K562 (cell line): ENCODE measurements around the gene TPO. TPM values are rescaled to one million over a fixed set of nuclear protein-coding genes. Genes with fewer than 3 reads are reported as not detected.

ENCODE experiments used
- ATAC-seq: fragments of 200-7000 bp; cut with Tn5 transposase; 3 replicates; pipeline ENCODE4 v1.9.1; 2020; ENCODE audit warnings: moderate library complexity
- BruUV-seq: library from RNA; stranded (reverse); fragments of 400-500 nt; replicated peaks from 2 replicates; lab custom pipeline; 2021; lab: Mats Ljungman, UMichigan
- CTCF ChIA-PET: fragments of 300-600 bp; formaldehyde crosslinking; extraction: SDS; loops from one replicate; lab custom pipeline; 2021; ENCODE audit warnings: low intra/inter-chr PET ratio; lab: Yijun Ruan, JAX
- POLR2A ChIA-PET: fragments of 300-600, 350-650 bp; sonication (Branson Sonifier 250); formaldehyde crosslinking; extraction: SDS; loops from one replicate; lab custom pipeline; 2021; ENCODE audit warnings: antibody characterized with exemption, inconsistent platforms; lab: Yijun Ruan, JAX
- DNase-seq, 4 experiments: peaks; one replicate each; pipeline versions ENCODE4 v3.0.0 to v3.0.0-alpha.2; 2011 to 2018; ENCODE audit warnings: low spot score in 3 of 4, mixed read lengths in 3 of 4; ENCODE audit errors: extremely low read depth in 1 of 4
- FAIRE-seq: peaks from 2 replicates; lab custom pipeline; 2011; peaks lifted over from hg19 to GRCh38; lab: Jason Lieb, UNC
- H2AFZ ChIP-seq: 2 replicates; pipeline ENCODE4 v1.6.0; 2011; ENCODE audit warnings: low read depth, low read length, control low read depth, inconsistent platforms
- H3K27ac ChIP-seq: fragments of 200-600 bp; 3 replicates; pipeline ENCODE4 v1.8.0; 2011; ENCODE audit warnings: low read depth, mild to moderate bottlenecking, control low read depth, inconsistent platforms, low read length, moderate library complexity, mixed read lengths; ENCODE audit errors: extremely low read depth
- H3K27me3 ChIP-seq, 2 experiments: fragments of 300-600 bp in 1 of 2; 2 replicates in 1 of 2; 3 replicates in 1 of 2; pipeline versions ENCODE4 v1.6.0 to v1.8.0; 2011; ENCODE audit warnings: inconsistent platforms in 2 of 2, low read length in 2 of 2, mild to moderate bottlenecking in 1 of 2, mixed read lengths in 1 of 2, moderate library complexity in 1 of 2; ENCODE audit not compliant: control insufficient read depth in 2 of 2, insufficient read depth in 2 of 2
- H3K36me3 ChIP-seq: fragments of 300-600 bp; 3 replicates; pipeline ENCODE4 v1.8.0; 2011; ENCODE audit warnings: mild to moderate bottlenecking, low read length, inconsistent platforms; ENCODE audit not compliant: control insufficient read depth, insufficient read depth
- H3K4me1 ChIP-seq, 2 experiments: fragments of 200-600 bp in 1 of 2; replicated peaks in 1 of 2; 2 replicates in 1 of 2; 3 replicates in 1 of 2; pipeline versions ENCODE4 v1.5.1 to v1.8.0; 2011; ENCODE audit warnings: inconsistent platforms in 2 of 2, low read length in 2 of 2, mild to moderate bottlenecking in 1 of 2, mixed read lengths in 1 of 2, moderate library complexity in 1 of 2; ENCODE audit not compliant: control insufficient read depth in 2 of 2, insufficient read depth in 2 of 2
- H3K4me2 ChIP-seq: 2 replicates; pipeline ENCODE4 v1.6.1; 2011; ENCODE audit warnings: low read length, control low read depth, inconsistent platforms, mixed read lengths; ENCODE audit not compliant: insufficient read depth
- H3K4me3 ChIP-seq: fragments of 200-600 bp; sonication (generic), shearing (Covaris generic); 2 replicates; pipeline ENCODE4 v1.5.1; 2016; ENCODE audit warnings: control low read depth, inconsistent platforms
- H3K79me2 ChIP-seq: fragments of 200-600 bp; 3 replicates; pipeline ENCODE4 v1.8.0; 2011; ENCODE audit warnings: low read length, inconsistent platforms; ENCODE audit not compliant: control insufficient read depth, insufficient read depth
- H3K9ac ChIP-seq, 2 experiments: 2 replicates each; pipeline versions ENCODE4 v1.6.0 to v1.6.1; 2011; ENCODE audit warnings: low read depth in 2 of 2, low read length in 2 of 2, control low read depth in 1 of 2, inconsistent platforms in 1 of 2, mild to moderate bottlenecking in 1 of 2, mixed read lengths in 1 of 2; ENCODE audit not compliant: insufficient read depth in 1 of 2
- H3K9me1 ChIP-seq: one replicate; pipeline ENCODE4 v1.6.0; 2011; ENCODE audit warnings: inconsistent platforms, mild to moderate bottlenecking, low read length, moderate library complexity; ENCODE audit not compliant: control insufficient read depth, insufficient read depth
- H3K9me3 ChIP-seq: replicated peaks from 2 replicates; pipeline ENCODE4 v1.5.1; 2011; ENCODE audit warnings: low read depth, low read length, inconsistent platforms; ENCODE audit not compliant: control insufficient read depth, insufficient read depth
- H4K20me1 ChIP-seq: replicated peaks from 2 replicates; pipeline ENCODE4 v1.6.1; 2011; ENCODE audit warnings: low read length, inconsistent platforms, mixed read lengths; ENCODE audit not compliant: control insufficient read depth, insufficient read depth
- GATA2 ChIP-seq: sonication (generic); formaldehyde crosslinking; IDR thresholded peaks from 2 replicates; pipeline ENCODE4 v1.4.0; 2020; ENCODE audit warnings: mild to moderate bottlenecking, missing genetic modification reagents
- NONO ChIP-seq, 2 experiments: fragments of 200-400 bp in 1 of 2; fragments of 450-650 bp in 1 of 2; formaldehyde crosslinking in 1 of 2; IDR thresholded peaks; 2 replicates each; pipeline ENCODE4 v1.6.1; 2017; ENCODE audit warnings: low read depth in 2 of 2, mild to moderate bottlenecking in 2 of 2, moderate library complexity in 2 of 2, low read length in 1 of 2
- PPARD ChIP-seq: fragments of 250-450 bp; sonication (Bioruptor Pico); IDR thresholded peaks from 2 replicates; pipeline ENCODE4 v1.8.0; 2022; ENCODE audit warnings: inconsistent platforms, mild to moderate bottlenecking, moderate library complexity
- RBM17 ChIP-seq: fragments of 200-400 bp; formaldehyde crosslinking; IDR thresholded peaks from 2 replicates; pipeline ENCODE4 v1.6.1; 2017; ENCODE audit warnings: low read depth, mild to moderate bottlenecking, low read length, borderline replicate concordance
- SMAD1 ChIP-seq: fragments of 150-350 bp; IDR thresholded peaks from 2 replicates; pipeline ENCODE4 v1.6.1; 2014; ENCODE audit warnings: low read length, low read depth; ENCODE audit not compliant: partially characterized antibody
- SRF ChIP-seq, 2 experiments: fragments of 250-450, 450-650 bp in 1 of 2; sonication (Bioruptor Pico) in 1 of 2; sonication (generic) in 1 of 2; formaldehyde crosslinking; IDR thresholded peaks; 2 replicates each; pipeline versions ENCODE4 v1.5.0 to v1.5.1; 2020 to 2022; ENCODE audit warnings: mild to moderate bottlenecking in 1 of 2, missing genetic modification reagents in 1 of 2
- ZFX ChIP-seq: sonication (generic); formaldehyde crosslinking; IDR thresholded peaks from 2 replicates; pipeline ENCODE4 v1.8.0; 2022; ENCODE audit warnings: mild to moderate bottlenecking, missing genetic modification reagents, moderate library complexity
- WGBS: fragments of 100-300 bp; shearing (Covaris generic); methylation state at CpG from one replicate; pipeline ENCODE4 v1.1.6; 2016; ENCODE audit warnings: low coverage, mixed read lengths; ENCODE audit not compliant: insufficient coverage; ENCODE audit errors: missing lambda C conversion rate; 5-methylcytosine and 5-hydroxymethylcytosine counted together
- in situ Hi-C: fragments of 300-500 bp; cut with MboI; formaldehyde crosslinking; loops from 4 replicates; pipeline ENCODE4 v1.15.0; 2018; ENCODE audit warnings: inconsistent platforms, mixed read lengths
- intact Hi-C: fragments of 100-400 bp; cut with micrococcal nuclease; formaldehyde crosslinking; loops from 2 replicates; pipeline ENCODE4 v1.14.2; 2022
- polyA plus RNA-seq, 8 experiments: library from polyadenylated mRNA; depleted of rRNA in 4 of 8; stranded (reverse) in 5 of 8; unstranded in 3 of 8; fragments of >200 nt; fragmentation: Nextera tagmentation in 2 of 8; fragmentation: Illumina TruSeq in 1 of 8; extraction: Ambion mirVana in 2 of 8; extraction: Trizol in 1 of 8; gene quantifications; 2 replicates each; pipeline versions ENCODE4 v1.2.1 to v1.2.3, GENCODE V29; 2011 to 2014; ENCODE audit warnings: inconsistent platforms in 1 of 8, missing spikeins in 1 of 8
- total RNA-seq, 7 experiments: library from RNA; depleted of rRNA in 6 of 7; stranded (reverse); fragments of >200 nt in 6 of 7; fragmentation: Illumina TruSeq in 2 of 7; extraction: Trizol in 2 of 7; gene quantifications; 2 replicates each; pipeline versions ENCODE4 v1.2.1 to v1.2.3, GENCODE V29; 2011 to 2021; ENCODE audit warnings: low replicate concordance in 1 of 7
- TF ChIP-seq, protein P1 (sequence below): sonication (generic); formaldehyde crosslinking; IDR thresholded peaks from 2 replicates; pipeline ENCODE4 v1.8.0; 2022; ENCODE audit warnings: mild to moderate bottlenecking, low read depth, missing genetic modification reagents

Gene TPO
- total and polyA plus RNA-seq, 9 of the 15 experiments (the other 6 are each of a cell fraction or from before 2014, with no cell fraction given): not detected

DNA sequence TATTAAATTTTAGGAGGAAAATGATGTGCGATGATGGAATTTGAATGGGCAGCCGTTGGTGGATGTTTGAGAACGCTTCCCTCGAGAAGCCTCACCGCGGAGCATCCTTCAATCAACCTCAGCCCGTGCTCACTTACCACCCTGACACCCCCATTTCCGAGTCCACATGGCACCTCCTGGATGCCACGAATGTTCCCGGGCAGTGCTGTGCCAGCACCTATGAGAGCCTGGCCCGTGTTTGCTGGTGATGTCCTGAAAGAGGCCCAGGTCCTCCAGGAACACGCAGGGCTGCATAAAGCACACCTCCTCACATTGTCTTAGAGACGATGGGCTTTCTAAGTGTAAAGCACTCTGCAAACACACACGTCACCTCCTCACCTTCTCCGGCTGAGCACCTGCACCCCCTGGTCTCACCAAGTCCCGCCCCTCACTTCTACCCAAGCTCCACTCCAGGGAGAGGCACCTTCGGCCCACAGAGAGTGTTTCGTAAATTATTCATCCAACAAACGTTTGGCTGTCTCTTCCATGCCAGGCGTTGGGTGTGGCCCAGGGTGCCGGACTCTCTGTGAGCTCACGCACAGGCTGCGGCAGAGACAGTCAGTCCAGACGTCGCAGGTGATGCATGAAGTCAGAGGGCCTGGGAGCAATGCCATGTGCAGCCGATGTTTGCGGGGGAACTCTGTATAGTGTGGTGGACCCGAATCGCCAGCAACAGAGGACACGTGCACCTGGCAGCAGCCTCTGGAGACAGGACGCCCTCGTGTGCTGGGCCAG is 150.0 kb downstream of the TPO start:
- H4K20me1 ChIP-seq: no peaks in the 10 kb centered on the region
- ATAC-seq (no peak), FAIRE-seq (no peak), DNase-seq (no peak)
- POLR2A ChIA-PET: no interaction called here
- no peak overlapping the region for H3K4me2 ChIP-seq
- H3K4me1 ChIP-seq: no peaks in the 10 kb centered on the region
- H3K36me3 ChIP-seq: no peaks in the 10 kb centered on the region
- H3K4me3 ChIP-seq: no peak overlapping the region
- no peaks in the 10 kb centered on the region for H3K9me3 ChIP-seq
- H3K27me3 ChIP-seq: peaks cover 2 to 26% of the 10 kb centered on the region in 2 experiments; a peak in 3 of 5 replicates
- no peaks in the 10 kb centered on the region for H3K79me2 ChIP-seq
- no peak overlapping the region for H3K27ac ChIP-seq
- H3K9ac ChIP-seq: no peak overlapping the region
- BruUV-seq: no TSS peak
- in situ Hi-C loops: no loop called here
- H2AFZ ChIP-seq: no peak overlapping the region
- CTCF ChIA-PET: no interaction called here
- TF ChIP-seq SMAD1 (no peak), RBM17 (no peak), ZFX (CRISPR knock-in tag) (no peak), SRF (CRISPR knock-in tag; IDR thresholded peaks at IDR 0.05) (no peak), PPARD (CRISPR knock-in tag) (no peak), NONO (IDR thresholded peaks at IDR 0.05; ENCODE audit: low read depth in 2 of 2, low read length in 1 of 2) (no peak), GATA2 (CRISPR knock-in tag) (no peak)
- TF ChIP-seq, protein P1, sequence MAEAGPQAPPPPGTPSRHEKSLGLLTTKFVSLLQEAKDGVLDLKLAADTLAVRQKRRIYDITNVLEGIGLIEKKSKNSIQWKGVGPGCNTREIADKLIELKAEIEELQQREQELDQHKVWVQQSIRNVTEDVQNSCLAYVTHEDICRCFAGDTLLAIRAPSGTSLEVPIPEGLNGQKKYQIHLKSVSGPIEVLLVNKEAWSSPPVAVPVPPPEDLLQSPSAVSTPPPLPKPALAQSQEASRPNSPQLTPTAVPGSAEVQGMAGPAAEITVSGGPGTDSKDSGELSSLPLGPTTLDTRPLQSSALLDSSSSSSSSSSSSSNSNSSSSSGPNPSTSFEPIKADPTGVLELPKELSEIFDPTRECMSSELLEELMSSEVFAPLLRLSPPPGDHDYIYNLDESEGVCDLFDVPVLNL (CRISPR knock-in tag): no peak
- TF ChIP-seq, all 486 proteins: peak for 0
- no peaks in the 10 kb centered on the region for H3K9me1 ChIP-seq
- intact Hi-C loops: no loop called here
- under 1% methylated on average over 31 of the region's 32 CpGs for WGBS
